Osteoblast (primary cell): ENCODE results near the gene DCST2. TPM values are rescaled to one million over a fixed set of nuclear protein-coding genes. Genes with fewer than 3 reads are reported as not detected.
A peak's percentile ranks its signal among the peaks of the same experiment; 100 is the strongest.
"Not testable (repeated sequence)": the region's sequence is repeated elsewhere in the genome, so short reads cannot be mapped to it uniquely, and the experiment has no call there.

ENCODE experiments used
- DNase-seq: peaks from one replicate; pipeline ENCODE4 v3.0.0; 2011; ENCODE audit warnings: low spot score, mixed read lengths; ENCODE audit not compliant: insufficient read length; ENCODE audit errors: missing footprints
- H2AFZ ChIP-seq: 2 replicates; pipeline ENCODE4 v1.6.0; 2011; ENCODE audit warnings: mild to moderate bottlenecking, low read length
- H3K27ac ChIP-seq: 2 replicates; pipeline ENCODE4 v1.5.1; 2011; ENCODE audit warnings: mild to moderate bottlenecking, low read depth, low read length, moderate library complexity
- H3K27me3 ChIP-seq: 2 replicates; pipeline ENCODE4 v1.6.0; 2012; ENCODE audit warnings: mild to moderate bottlenecking, control low read depth, inconsistent platforms, low read length, moderate library complexity; ENCODE audit not compliant: insufficient read depth
- H3K36me3 ChIP-seq: 2 replicates; pipeline ENCODE4 v1.5.1; 2011; ENCODE audit warnings: mild to moderate bottlenecking, low read length, control low read depth, moderate library complexity; ENCODE audit not compliant: insufficient read depth
- H3K4me1 ChIP-seq: 2 replicates; pipeline ENCODE4 v1.5.1; 2011; ENCODE audit warnings: mild to moderate bottlenecking, low read length, control low read depth, moderate library complexity; ENCODE audit not compliant: insufficient read depth
- H3K4me2 ChIP-seq: 2 replicates; pipeline ENCODE4 v1.6.0; 2011; ENCODE audit warnings: mild to moderate bottlenecking, low read length; ENCODE audit not compliant: insufficient read depth
- H3K4me3 ChIP-seq: fragments of 200-600 bp; sonication (generic); 3 replicates; pipeline ENCODE4 v1.5.1; 2012; ENCODE audit warnings: mild to moderate bottlenecking, low read length, inconsistent platforms; ENCODE audit not compliant: insufficient read depth
- H3K79me2 ChIP-seq: 2 replicates; pipeline ENCODE4 v1.6.0; 2012; ENCODE audit warnings: mild to moderate bottlenecking, low read length, control low read depth, inconsistent platforms; ENCODE audit not compliant: insufficient read depth
- H3K9me3 ChIP-seq: 2 replicates; pipeline ENCODE4 v1.5.1; 2011; ENCODE audit warnings: low read depth, low read length, control low read depth
- H4K20me1 ChIP-seq: 2 replicates; pipeline ENCODE4 v1.6.0; 2012; ENCODE audit warnings: mild to moderate bottlenecking, low read length, control low read depth; ENCODE audit not compliant: insufficient read depth
- total RNA-seq: library from RNA; depleted of rRNA; stranded (reverse); fragments of >200 nt; gene quantifications from 2 replicates; pipeline ENCODE4 v1.2.3, GENCODE V29; 2012
- TF ChIP-seq, protein P1 (sequence below): IDR thresholded peaks from 2 replicates; pipeline ENCODE4 v1.5.1; 2011; ENCODE audit warnings: mild to moderate bottlenecking, low read depth, low read length, moderate library complexity; ENCODE audit errors: extremely low read depth

Gene DCST2
- total RNA-seq, 1 donor: not detected

DNA sequence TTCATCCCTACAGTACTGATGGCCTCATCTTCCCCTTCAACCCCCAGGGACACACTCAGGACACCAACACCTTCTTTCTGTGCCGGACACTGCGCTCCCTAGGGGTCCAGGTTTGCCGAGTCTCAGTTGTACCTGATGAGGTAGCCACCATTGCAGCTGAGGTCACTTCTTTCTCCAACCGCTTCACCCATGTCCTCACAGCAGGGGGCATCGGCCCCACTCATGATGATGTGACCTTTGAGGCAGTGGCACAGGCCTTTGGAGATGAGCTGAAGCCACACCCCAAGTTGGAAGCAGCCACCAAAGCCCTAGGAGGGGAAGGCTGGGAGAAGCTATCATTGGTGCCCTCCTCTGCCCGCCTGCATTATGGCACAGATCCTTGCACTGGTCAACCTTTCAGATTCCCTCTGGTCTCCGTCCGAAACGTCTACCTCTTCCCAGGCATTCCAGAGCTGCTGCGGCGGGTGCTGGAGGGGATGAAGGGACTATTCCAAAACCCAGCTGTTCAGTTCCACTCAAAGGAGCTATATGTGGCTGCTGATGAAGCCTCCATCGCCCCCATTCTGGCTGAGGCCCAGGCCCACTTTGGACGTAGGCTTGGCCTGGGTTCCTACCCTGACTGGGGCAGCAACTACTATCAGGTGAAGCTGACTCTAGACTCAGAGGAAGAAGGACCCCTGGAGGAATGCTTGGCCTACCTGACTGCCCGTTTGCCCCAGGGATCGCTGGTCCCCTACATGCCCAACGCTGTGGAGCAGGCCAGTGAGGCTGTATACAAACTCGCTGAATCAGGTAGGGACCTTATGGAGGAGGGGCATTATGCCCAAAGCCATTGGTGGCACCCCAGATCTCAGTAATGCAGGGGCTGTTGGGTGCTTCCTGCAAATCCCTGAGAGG, 45.3 kb downstream of the DCST2 start:
- H3K9me3 ChIP-seq: no peaks in the 10 kb centered on the region
- no peak overlapping the region for H3K4me3 ChIP-seq
- H3K4me2 ChIP-seq: no peak overlapping the region
- no peaks in the 10 kb centered on the region for H4K20me1 ChIP-seq
- peaks cover 10% of the 10 kb centered on the region for H3K4me1 ChIP-seq
- H3K79me2 ChIP-seq: peaks cover 43% of the 10 kb centered on the region
- TF ChIP-seq, protein P1, sequence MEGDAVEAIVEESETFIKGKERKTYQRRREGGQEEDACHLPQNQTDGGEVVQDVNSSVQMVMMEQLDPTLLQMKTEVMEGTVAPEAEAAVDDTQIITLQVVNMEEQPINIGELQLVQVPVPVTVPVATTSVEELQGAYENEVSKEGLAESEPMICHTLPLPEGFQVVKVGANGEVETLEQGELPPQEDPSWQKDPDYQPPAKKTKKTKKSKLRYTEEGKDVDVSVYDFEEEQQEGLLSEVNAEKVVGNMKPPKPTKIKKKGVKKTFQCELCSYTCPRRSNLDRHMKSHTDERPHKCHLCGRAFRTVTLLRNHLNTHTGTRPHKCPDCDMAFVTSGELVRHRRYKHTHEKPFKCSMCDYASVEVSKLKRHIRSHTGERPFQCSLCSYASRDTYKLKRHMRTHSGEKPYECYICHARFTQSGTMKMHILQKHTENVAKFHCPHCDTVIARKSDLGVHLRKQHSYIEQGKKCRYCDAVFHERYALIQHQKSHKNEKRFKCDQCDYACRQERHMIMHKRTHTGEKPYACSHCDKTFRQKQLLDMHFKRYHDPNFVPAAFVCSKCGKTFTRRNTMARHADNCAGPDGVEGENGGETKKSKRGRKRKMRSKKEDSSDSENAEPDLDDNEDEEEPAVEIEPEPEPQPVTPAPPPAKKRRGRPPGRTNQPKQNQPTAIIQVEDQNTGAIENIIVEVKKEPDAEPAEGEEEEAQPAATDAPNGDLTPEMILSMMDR: no peak
- no peak overlapping the region for H3K27ac ChIP-seq
- peaks cover 32% of the 10 kb centered on the region for H3K36me3 ChIP-seq
- peak; percentile 38 for DNase-seq
- H2AFZ ChIP-seq: no peak overlapping the region
- no peaks in the 10 kb centered on the region for H3K27me3 ChIP-seq

- Histone ChIP-seq H3K4me1 (peaks cover 15% of the 10 kb centered on the region), H3K4me2 (no peak overlapping the region), H3K79me2 (peaks cover 47% of the 10 kb centered on the region), H3K36me3 (peaks cover 32% of the 10 kb centered on the region), H4K20me1 (no peaks in the 10 kb centered on the region), H3K27me3 (no peaks in the 10 kb centered on the region), H3K27ac (no peak overlapping the region), H3K4me3 (no peak overlapping the region), H3K9me3 (no peaks in the 10 kb centered on the region), H2AFZ (no peak overlapping the region)
- TF ChIP-seq, protein P1: no peak
- no peak for DNase-seq
These were observed 46.3 kb downstream of the DCST2 start for GRCh38 chr1:154987326-154987725.

- not testable (repeated sequence) for DNase-seq, H3K4me2 ChIP-seq, H4K20me1 ChIP-seq, H3K27me3 ChIP-seq, H2AFZ ChIP-seq, H3K27ac ChIP-seq, H3K4me3 ChIP-seq, H3K9me3 ChIP-seq
- Histone ChIP-seq H3K79me2 (peaks cover 47% of the 10 kb centered on the region), H3K36me3 (peaks cover 32% of the 10 kb centered on the region), H3K4me1 (peaks cover 16% of the 10 kb centered on the region)
These were observed 46.8 kb downstream of the DCST2 start for GRCh38 chr1:154986736-154987135.

- H3K4me3 ChIP-seq: peak overlapping the region; percentile 89
- H3K4me1 ChIP-seq: peaks cover 16% of the 10 kb centered on the region
- H3K4me2 ChIP-seq: peak overlapping the region; percentile 97
- no peaks in the 10 kb centered on the region for H3K9me3 ChIP-seq
- TF ChIP-seq, protein P1: no peak
- no peaks in the 10 kb centered on the region for H4K20me1 ChIP-seq
- peaks cover 15% of the 10 kb centered on the region for H3K36me3 ChIP-seq
- H2AFZ ChIP-seq: peak overlapping the region; percentile 90
- H3K27ac ChIP-seq: peak overlapping the region; percentile 72
- peak; percentile 37 for DNase-seq
- peaks cover 43% of the 10 kb centered on the region for H3K79me2 ChIP-seq
- H3K27me3 ChIP-seq: no peaks in the 10 kb centered on the region
These were observed 49.7 kb downstream of the DCST2 start for GRCh38 chr1:154983776-154984466.
